Nephron progenitor cell (in vitro differentiated cells): ENCODE measurements around the gene HSD17B2.

ENCODE experiments used
- DNase-seq: peaks from one replicate; pipeline ENCODE4 v3.0.0; 2021
- H3K27ac Mint-ChIP-seq: 2 replicates; pipeline ENCODE4 v1.8.0; 2021; ENCODE audit warnings: mild to moderate bottlenecking, moderate library complexity, mixed read lengths
- H3K27me3 Mint-ChIP-seq: 2 replicates; pipeline ENCODE4 v1.8.0; 2021; ENCODE audit warnings: mild to moderate bottlenecking, low read depth, mixed read lengths; ENCODE audit not compliant: poor library complexity
- H3K36me3 Mint-ChIP-seq: 2 replicates; pipeline ENCODE4 v1.8.0; 2021; ENCODE audit warnings: low read depth, mixed read lengths
- H3K4me1 Mint-ChIP-seq: 2 replicates; pipeline ENCODE4 v1.8.0; 2021; ENCODE audit warnings: mixed read lengths
- H3K4me3 Mint-ChIP-seq: 2 replicates; pipeline ENCODE4 v1.8.0; 2021; ENCODE audit warnings: mild to moderate bottlenecking, moderate library complexity, mixed read lengths
- H3K9me3 Mint-ChIP-seq: 2 replicates; pipeline ENCODE4 v1.8.0; 2021; ENCODE audit warnings: mild to moderate bottlenecking, moderate library complexity, mixed read lengths
- CTCF ChIP-seq: fragments of 200-600 bp; sonication (generic); IDR thresholded peaks from 2 replicates; pipeline ENCODE4 v1.5.0; 2021; ENCODE audit warnings: antibody characterized with exemption

HSD17B2 gene

GRCh38 chr16:82067042-82067803, 32.2 kb downstream of the HSD17B2 start:
- Mint-ChIP-seq H3K4me1 (peaks cover 29% of the 10 kb centered on the region), H3K4me3 (no peak overlapping the region), H3K27me3 (peaks cover 18% of the 10 kb centered on the region), H3K9me3 (peaks cover 11% of the 10 kb centered on the region), H3K36me3 (no peaks in the 10 kb centered on the region), H3K27ac (no peak overlapping the region)
- no peak for TF ChIP-seq CTCF
- DNase-seq, result no peak

GRCh38 chr16:82067804-82068325, 32.8 kb downstream of the HSD17B2 start:
- H3K27me3 Mint-ChIP-seq, result peaks cover 18% of the 10 kb centered on the region
- H3K36me3 Mint-ChIP-seq, result no peaks in the 10 kb centered on the region
- peaks cover 23% of the 10 kb centered on the region for H3K4me1 Mint-ChIP-seq
- H3K4me3 Mint-ChIP-seq, result no peak overlapping the region
- TF ChIP-seq CTCF, result no peak
- H3K27ac Mint-ChIP-seq, result peak overlapping the region; percentile 43
- DNase-seq, result no peak
- peaks cover 11% of the 10 kb centered on the region for H3K9me3 Mint-ChIP-seq

GRCh38 chr16:82070656-82071369, 35.8 kb downstream of the HSD17B2 start:
- no peak for DNase-seq
- Mint-ChIP-seq H3K4me3 (no peak overlapping the region), H3K36me3 (peaks cover 5% of the 10 kb centered on the region), H3K27ac (no peak overlapping the region), H3K4me1 (peaks cover 17% of the 10 kb centered on the region), H3K9me3 (peaks cover 16% of the 10 kb centered on the region), H3K27me3 (peaks cover 13% of the 10 kb centered on the region)
- TF ChIP-seq CTCF, result no peak

- Mint-ChIP-seq H3K27me3 (peaks cover 13% of the 10 kb centered on the region), H3K4me3 (no peak overlapping the region), H3K36me3 (peaks cover 5% of the 10 kb centered on the region), H3K4me1 (peaks cover 17% of the 10 kb centered on the region), H3K27ac (no peak overlapping the region), H3K9me3 (peaks cover 22% of the 10 kb centered on the region)
- TF ChIP-seq CTCF, result no peak
- DNase-seq, result no peak
Observed at GRCh38 chr16:82071421-82071820, 36.4 kb downstream of the HSD17B2 start.

- H3K27me3 Mint-ChIP-seq, result peaks cover 11% of the 10 kb centered on the region
- peaks cover 5% of the 10 kb centered on the region for H3K36me3 Mint-ChIP-seq
- H3K27ac Mint-ChIP-seq, result no peak overlapping the region
- DNase-seq, result no peak
- H3K4me1 Mint-ChIP-seq, result peaks cover 17% of the 10 kb centered on the region
- no peak for TF ChIP-seq CTCF
- no peak overlapping the region for H3K4me3 Mint-ChIP-seq
- H3K9me3 Mint-ChIP-seq, result peaks cover 30% of the 10 kb centered on the region
Observed at GRCh38 chr16:82072313-82072712, 37.3 kb downstream of the HSD17B2 start.
